HUES64 (cell line): ENCODE measurements around the gene LTBP2.

Experiments
- H3K27ac ChIP-seq: 2 replicates; pipeline ENCODE4 v1.7.0; 2013; ENCODE audit warnings: low read depth, low read length, inconsistent platforms
- H3K27me3 ChIP-seq: 2 replicates; pipeline ENCODE4 v1.6.1; 2013; ENCODE audit warnings: mild to moderate bottlenecking, low read length; ENCODE audit not compliant: insufficient read depth
- H3K36me3 ChIP-seq: 2 replicates; pipeline ENCODE4 v1.6.1; 2013; ENCODE audit warnings: mild to moderate bottlenecking, low read length; ENCODE audit not compliant: insufficient read depth
- H3K4me1 ChIP-seq: 2 replicates; pipeline ENCODE4 v1.6.1; 2013; ENCODE audit warnings: mild to moderate bottlenecking, low read length, moderate library complexity; ENCODE audit not compliant: insufficient read depth
- H3K4me3 ChIP-seq: 2 replicates; pipeline ENCODE4 v1.5.1; 2013; ENCODE audit warnings: mild to moderate bottlenecking, low read length, moderate library complexity
- H3K9ac ChIP-seq: 2 replicates; pipeline ENCODE4 v1.6.1; 2013; ENCODE audit warnings: mild to moderate bottlenecking, low read depth, low read length
- H3K9me3 ChIP-seq: 2 replicates; pipeline ENCODE4 v1.6.1; 2013; ENCODE audit warnings: low read depth, low read length; ENCODE audit not compliant: insufficient read depth
- WGBS: fragments of 150-250, 120-280 bp; methylation state at CpG from one replicate; pipeline ENCODE4 v1.1.7; 2013; ENCODE audit warnings: missing lambda C conversion rate; 5-methylcytosine and 5-hydroxymethylcytosine counted together

The LTBP2 gene

GRCh38 chr14:74577247-74577947 lies 34.6 kb downstream of the LTBP2 start:
- Histone ChIP-seq H3K4me1 (peaks cover 8% of the 10 kb centered on the region; the same call in 1 of the 2 replicates), H3K27ac (no peak overlapping the region)

GRCh38 chr14:74575936-74576335 lies 36.1 kb downstream of the LTBP2 start:
- Histone ChIP-seq H3K4me3 (no peak overlapping the region), H3K27ac (no peak overlapping the region), H3K36me3 (no peaks in the 10 kb centered on the region), H3K9me3 (no peaks in the 10 kb centered on the region), H3K27me3 (no peaks in the 10 kb centered on the region), H3K4me1 (peaks cover 10% of the 10 kb centered on the region; the same call in 1 of the 2 replicates), H3K9ac (no peak overlapping the region)
- 87% methylated on average over 3 of the region's 3 CpGs for WGBS

More at GRCh38 chr14:74577247-74577947, 34.6 kb downstream of the LTBP2 start:
- no peak overlapping the region for H3K9ac ChIP-seq
- no peak overlapping the region for H3K4me3 ChIP-seq
- WGBS = 91% methylated on average over 11 of the region's 11 CpGs
- no peaks in the 10 kb centered on the region for H3K9me3 ChIP-seq
- no peaks in the 10 kb centered on the region for H3K36me3 ChIP-seq
- H3K27me3 ChIP-seq = no peaks in the 10 kb centered on the region

GRCh38 chr14:74575507-74575906 lies 36.5 kb downstream of the LTBP2 start:
- Histone ChIP-seq H3K9me3 (no peaks in the 10 kb centered on the region), H3K36me3 (no peaks in the 10 kb centered on the region), H3K4me3 (no peak overlapping the region), H3K9ac (no peak overlapping the region), H3K27ac (no peak overlapping the region), H3K4me1 (peaks cover 10% of the 10 kb centered on the region; the same call in 1 of the 2 replicates), H3K27me3 (no peaks in the 10 kb centered on the region)
- 95% methylated on average over 2 of the region's 2 CpGs for WGBS

GRCh38 chr14:74574706-74575105 lies 37.3 kb downstream of the LTBP2 start:
- peaks cover 14% of the 10 kb centered on the region; the same call in 1 of the 2 replicates for H3K4me1 ChIP-seq

GRCh38 chr14:74574090-74574433 lies 38.0 kb downstream of the LTBP2 start:
- H3K36me3 ChIP-seq = no peaks in the 10 kb centered on the region
- WGBS = 96% methylated on average over 4 of the region's 4 CpGs
- H3K9me3 ChIP-seq = no peaks in the 10 kb centered on the region
- H3K27ac ChIP-seq = no peak overlapping the region
- no peaks in the 10 kb centered on the region for H3K27me3 ChIP-seq
- peaks cover 14% of the 10 kb centered on the region; the same call in 1 of the 2 replicates for H3K4me1 ChIP-seq
- no peak overlapping the region for H3K4me3 ChIP-seq
- H3K9ac ChIP-seq = no peak overlapping the region

More at GRCh38 chr14:74574706-74575105, 37.3 kb downstream of the LTBP2 start:
- Histone ChIP-seq H3K4me3 (no peak overlapping the region), H3K36me3 (no peaks in the 10 kb centered on the region), H3K27me3 (no peaks in the 10 kb centered on the region), H3K9ac (no peak overlapping the region), H3K9me3 (no peaks in the 10 kb centered on the region), H3K27ac (no peak overlapping the region)
- 63% methylated on average over 6 of the region's 6 CpGs for WGBS

- WGBS = 86% methylated on average over 13 of the region's 13 CpGs
- peaks cover 14% of the 10 kb centered on the region; the same call in 1 of the 2 replicates for H3K4me1 ChIP-seq
- no peaks in the 10 kb centered on the region for H3K9me3 ChIP-seq
- no peaks in the 10 kb centered on the region for H3K36me3 ChIP-seq
- H3K27ac ChIP-seq = no peak overlapping the region
- no peak overlapping the region for H3K4me3 ChIP-seq
- H3K27me3 ChIP-seq = no peaks in the 10 kb centered on the region
- H3K9ac ChIP-seq = no peak overlapping the region
Observed at GRCh38 chr14:74573421-74574089, 38.5 kb downstream of the LTBP2 start.

- Histone ChIP-seq H3K36me3 (no peaks in the 10 kb centered on the region), H3K4me3 (no peak overlapping the region), H3K27ac (no peak overlapping the region), H3K9me3 (no peaks in the 10 kb centered on the region), H3K9ac (no peak overlapping the region), H3K4me1 (peaks cover 14% of the 10 kb centered on the region; the same call in 1 of the 2 replicates), H3K27me3 (no peaks in the 10 kb centered on the region)
- WGBS = 88% methylated on average over 15 of the region's 15 CpGs
Observed at GRCh38 chr14:74572726-74573301, 39.2 kb downstream of the LTBP2 start.

- no peak overlapping the region for H3K9ac ChIP-seq
- no peaks in the 10 kb centered on the region for H3K36me3 ChIP-seq
- H3K27ac ChIP-seq = no peak overlapping the region
- H3K4me1 ChIP-seq = peaks cover 14% of the 10 kb centered on the region; the same call in 1 of the 2 replicates
- H3K9me3 ChIP-seq = no peaks in the 10 kb centered on the region
- no peaks in the 10 kb centered on the region for H3K27me3 ChIP-seq
- 85% methylated on average over 8 of the region's 8 CpGs for WGBS
- H3K4me3 ChIP-seq = no peak overlapping the region
Observed at GRCh38 chr14:74571901-74572725, 39.9 kb downstream of the LTBP2 start.

- Histone ChIP-seq H3K4me1 (peaks cover 14% of the 10 kb centered on the region; the same call in 1 of the 2 replicates), H3K9ac (no peak overlapping the region), H3K27me3 (no peaks in the 10 kb centered on the region), H3K36me3 (no peaks in the 10 kb centered on the region), H3K4me3 (no peak overlapping the region), H3K9me3 (no peaks in the 10 kb centered on the region), H3K27ac (no peak overlapping the region)
- WGBS = 83% methylated on average over 9 of the region's 9 CpGs
Observed at GRCh38 chr14:74571441-74571841, 40.6 kb downstream of the LTBP2 start.

GRCh38 chr14:74570696-74571095 lies 41.3 kb downstream of the LTBP2 start:
- Histone ChIP-seq H3K9me3 (no peaks in the 10 kb centered on the region), H3K36me3 (no peaks in the 10 kb centered on the region), H3K27ac (no peak overlapping the region), H3K9ac (no peak overlapping the region), H3K4me3 (no peak overlapping the region), H3K4me1 (peaks cover 14% of the 10 kb centered on the region; the same call in 1 of the 2 replicates), H3K27me3 (no peaks in the 10 kb centered on the region)
- 91% methylated on average over 5 of the region's 5 CpGs for WGBS
